ENCODE data around the gene PLXNA2.

Gene PLXNA2

GRCh38 chr1:208224192-208224713, 19.9 kb downstream of the PLXNA2 start:
- no peak for DNase-seq (ENCODE audit: extremely low read depth in 1 of 2, low read depth in 1 of 2)

- DNase-seq (ENCODE audit: extremely low read depth in 1 of 2, low read depth in 1 of 2) = no peak
These were observed 21.0 kb downstream of the PLXNA2 start for GRCh38 chr1:208223136-208223535.

GRCh38 chr1:208222376-208223126, 21.6 kb downstream of the PLXNA2 start:
- DNase-seq (ENCODE audit: extremely low read depth in 1 of 2, low read depth in 1 of 2) = no peak

GRCh38 chr1:208221291-208221622, 22.9 kb downstream of the PLXNA2 start:
- no peak for DNase-seq (ENCODE audit: extremely low read depth in 1 of 2, low read depth in 1 of 2)

GRCh38 chr1:208219659-208220282, 24.4 kb downstream of the PLXNA2 start:
- no peak for DNase-seq (ENCODE audit: extremely low read depth in 1 of 2, low read depth in 1 of 2)

GRCh38 chr1:208219098-208219658, 25.0 kb downstream of the PLXNA2 start:
- no peak for DNase-seq (ENCODE audit: extremely low read depth in 1 of 2, low read depth in 1 of 2)

- no peak for DNase-seq (ENCODE audit: extremely low read depth in 1 of 2, low read depth in 1 of 2)
These were observed 25.7 kb downstream of the PLXNA2 start for GRCh38 chr1:208218237-208219097.

- DNase-seq (ENCODE audit: extremely low read depth in 1 of 2, low read depth in 1 of 2) = no peak
These were observed 26.4 kb downstream of the PLXNA2 start for GRCh38 chr1:208217781-208218180.

- DNase-seq (ENCODE audit: extremely low read depth in 1 of 2, low read depth in 1 of 2) = no peak
These were observed 27.4 kb downstream of the PLXNA2 start for GRCh38 chr1:208216806-208217205.

- no peak for DNase-seq (ENCODE audit: extremely low read depth in 1 of 2, low read depth in 1 of 2)
These were observed 28.1 kb downstream of the PLXNA2 start for GRCh38 chr1:208216062-208216461.

- DNase-seq (ENCODE audit: extremely low read depth in 1 of 2, low read depth in 1 of 2) = no peak
These were observed 28.8 kb downstream of the PLXNA2 start for GRCh38 chr1:208215393-208215792.

- DNase-seq (ENCODE audit: extremely low read depth in 1 of 2, low read depth in 1 of 2) = no peak
These were observed 30.4 kb downstream of the PLXNA2 start for GRCh38 chr1:208213786-208214185.

GRCh38 chr1:208212893-208213292, 31.3 kb downstream of the PLXNA2 start:
- DNase-seq (ENCODE audit: extremely low read depth in 1 of 2, low read depth in 1 of 2) = no peak

GRCh38 chr1:208211921-208212843, 32.0 kb downstream of the PLXNA2 start:
- no peak for DNase-seq (ENCODE audit: extremely low read depth in 1 of 2, low read depth in 1 of 2)

GRCh38 chr1:208209896-208210589, 34.1 kb downstream of the PLXNA2 start:
- DNase-seq (ENCODE audit: extremely low read depth in 1 of 2, low read depth in 1 of 2) = no peak

GRCh38 chr1:208209286-208209685, 34.9 kb downstream of the PLXNA2 start:
- DNase-seq (ENCODE audit: extremely low read depth in 1 of 2, low read depth in 1 of 2) = no peak

- no peak for DNase-seq (ENCODE audit: extremely low read depth in 1 of 2, low read depth in 1 of 2)
These were observed 36.1 kb downstream of the PLXNA2 start for GRCh38 chr1:208208132-208208487.

GRCh38 chr1:208207388-208208131, 36.6 kb downstream of the PLXNA2 start:
- no peak for DNase-seq (ENCODE audit: extremely low read depth in 1 of 2, low read depth in 1 of 2)
